WTC11 (cell line): ENCODE data around the gene CCDC93. TPM values are rescaled to one million over a fixed set of nuclear protein-coding genes. Genes with fewer than 3 reads are reported as not detected.

Experiments used
- ATAC-seq: fragments of 200-7000 bp; cut with Tn5 transposase; 2 replicates; pipeline ENCODE4 v1.10.0; 2021; ENCODE audit warnings: mild to moderate bottlenecking, moderate library complexity
- CTCF ChIA-PET: fragments of 300-600 bp; sonication (Branson Sonifier 250); formaldehyde crosslinking; loops from one replicate; lab custom pipeline; 2021; ENCODE audit warnings: antibody characterized with exemption; lab: Charles Lee
- POLR2A ChIA-PET: fragments of 350-600 bp; sonication (Branson Sonifier 250); formaldehyde crosslinking; loops from one replicate; lab custom pipeline; 2021; ENCODE audit warnings: antibody characterized with exemption; lab: Charles Lee
- DNase-seq: peaks from one replicate; pipeline ENCODE4 v3.0.0; 2021; ENCODE audit warnings: low spot score
- H3K27ac Mint-ChIP-seq: 2 replicates; pipeline ENCODE4 v1.8.0; 2021; ENCODE audit warnings: mixed read lengths
- H3K27me3 Mint-ChIP-seq: 2 replicates; pipeline ENCODE4 v1.8.0; 2021; ENCODE audit warnings: low read depth, mild to moderate bottlenecking, moderate library complexity, mixed read lengths
- H3K36me3 Mint-ChIP-seq: 2 replicates; pipeline ENCODE4 v1.8.0; 2021; ENCODE audit warnings: mixed read lengths
- H3K4me1 Mint-ChIP-seq: 2 replicates; pipeline ENCODE4 v1.8.0; 2022; ENCODE audit warnings: mixed read lengths
- H3K4me3 Mint-ChIP-seq: 2 replicates; pipeline ENCODE4 v1.8.0; 2021; ENCODE audit warnings: mild to moderate bottlenecking, moderate library complexity, mixed read lengths
- H3K9me3 Mint-ChIP-seq: 2 replicates; pipeline ENCODE4 v1.8.0; 2021; ENCODE audit warnings: mixed read lengths
- ATF6 ChIP-seq: sonication (generic); formaldehyde crosslinking; IDR thresholded peaks from 2 replicates; pipeline ENCODE4 v1.8.1; 2023; ENCODE audit warnings: mild to moderate bottlenecking, missing genetic modification reagents
- CREB1 ChIP-seq: sonication (generic); formaldehyde crosslinking; IDR thresholded peaks from 2 replicates; pipeline ENCODE4 v1.8.0; 2023; ENCODE audit warnings: mild to moderate bottlenecking, missing genetic modification reagents
- CTCF ChIP-seq: fragments of 200-600 bp; IDR thresholded peaks from 2 replicates; pipeline ENCODE4 v1.8.0; 2022; ENCODE audit warnings: antibody characterized with exemption
- FOXJ3 ChIP-seq: sonication (generic); formaldehyde crosslinking; IDR thresholded peaks from 2 replicates; pipeline ENCODE4 v1.9.0; 2021; ENCODE audit warnings: missing genetic modification reagents, mild to moderate bottlenecking, borderline replicate concordance
- GABPB1 ChIP-seq: sonication (generic); formaldehyde crosslinking; IDR thresholded peaks from 2 replicates; pipeline ENCODE4 v1.8.1; 2023; ENCODE audit warnings: mild to moderate bottlenecking, missing genetic modification reagents
- GRHL2 ChIP-seq: fragments of 250-450 bp; sonication (Bioruptor Pico); IDR thresholded peaks from 2 replicates; pipeline ENCODE4 v1.8.0; 2022; ENCODE audit warnings: mild to moderate bottlenecking, moderate library complexity; ENCODE audit not compliant: insufficient replicate concordance, severe bottlenecking
- IRF1 ChIP-seq: sonication (generic); formaldehyde crosslinking; IDR thresholded peaks from 2 replicates; pipeline ENCODE4 v1.8.0; 2023; ENCODE audit warnings: missing genetic modification reagents
- MLX ChIP-seq: sonication (generic); formaldehyde crosslinking; IDR thresholded peaks from 2 replicates; pipeline ENCODE4 v1.8.1; 2023; ENCODE audit warnings: mild to moderate bottlenecking, missing genetic modification reagents, moderate library complexity
- MXD4 ChIP-seq: fragments of 250-450 bp; sonication (Bioruptor Pico); IDR thresholded peaks from 2 replicates; pipeline ENCODE4 v1.8.0; 2021; ENCODE audit warnings: mild to moderate bottlenecking, moderate library complexity, borderline replicate concordance
- MYBL2 ChIP-seq: sonication (generic); formaldehyde crosslinking; IDR thresholded peaks from 2 replicates; pipeline ENCODE4 v1.8.1; 2023; ENCODE audit warnings: mild to moderate bottlenecking, moderate library complexity, missing genetic modification reagents
- NFATC4 ChIP-seq: fragments of 250-450 bp; sonication (Bioruptor Pico); IDR thresholded peaks from 2 replicates; pipeline ENCODE4 v1.9.0; 2021; ENCODE audit warnings: mild to moderate bottlenecking
- OVOL2 ChIP-seq: fragments of 250-450 bp; sonication (Bioruptor Pico); IDR thresholded peaks from 2 replicates; pipeline ENCODE4 v1.9.0; 2021; ENCODE audit warnings: mild to moderate bottlenecking, borderline replicate concordance
- SP1 ChIP-seq: sonication (generic); formaldehyde crosslinking; conservative IDR thresholded peaks from 2 replicates; pipeline ENCODE4 v1.8.1; 2022; ENCODE audit warnings: missing genetic modification reagents
- TCF7 ChIP-seq: sonication (generic); formaldehyde crosslinking; IDR thresholded peaks from 2 replicates; pipeline ENCODE4 v1.8.0; 2022; ENCODE audit warnings: mild to moderate bottlenecking, low read depth, missing genetic modification reagents, moderate library complexity
- TEAD4 ChIP-seq: sonication (generic); formaldehyde crosslinking; IDR thresholded peaks from 2 replicates; pipeline ENCODE4 v1.8.0; 2022; ENCODE audit warnings: mild to moderate bottlenecking, missing genetic modification reagents
- ZBTB21 ChIP-seq: sonication (generic); formaldehyde crosslinking; IDR thresholded peaks from 2 replicates; pipeline ENCODE4 v1.8.1; 2023; ENCODE audit warnings: mild to moderate bottlenecking, missing genetic modification reagents, borderline replicate concordance
- ZNF232 ChIP-seq: sonication (generic); formaldehyde crosslinking; IDR thresholded peaks from 2 replicates; pipeline ENCODE4 v1.8.0; 2022; ENCODE audit warnings: mild to moderate bottlenecking, missing genetic modification reagents
- ZNF671 ChIP-seq: fragments of 250-450 bp; sonication (Bioruptor Pico); IDR thresholded peaks from 2 replicates; pipeline ENCODE4 v1.8.0; 2021; ENCODE audit warnings: mild to moderate bottlenecking
- total RNA-seq: library from RNA; stranded (reverse); gene quantifications from 3 replicates; pipeline ENCODE4 v1.2.3, GENCODE V29; 2021
- TF ChIP-seq, protein P1 (sequence below): sonication (generic); formaldehyde crosslinking; IDR thresholded peaks from 2 replicates; pipeline ENCODE4 v1.8.1; 2023; ENCODE audit warnings: mild to moderate bottlenecking, missing genetic modification reagents, moderate library complexity
- TF ChIP-seq, protein P2 (sequence below): sonication (generic); formaldehyde crosslinking; IDR thresholded peaks from 2 replicates; pipeline ENCODE4 v1.8.1; 2022; ENCODE audit warnings: low read depth, missing genetic modification reagents, borderline replicate concordance
- TF ChIP-seq, protein P3 (sequence below): fragments of 250-450 bp; sonication (Bioruptor Pico); IDR thresholded peaks from 2 replicates; pipeline ENCODE4 v1.9.0; 2021; ENCODE audit warnings: mild to moderate bottlenecking
- TF ChIP-seq, protein P4 (sequence below): sonication (generic); formaldehyde crosslinking; IDR thresholded peaks from 2 replicates; pipeline ENCODE4 v1.8.0; 2022; ENCODE audit warnings: mild to moderate bottlenecking, missing genetic modification reagents
- TF ChIP-seq, protein P5 (sequence below): sonication (generic); formaldehyde crosslinking; IDR thresholded peaks from 2 replicates; pipeline ENCODE4 v1.8.0; 2023; ENCODE audit warnings: mild to moderate bottlenecking, missing genetic modification reagents
- TF ChIP-seq, protein P6 (sequence below): sonication (generic); formaldehyde crosslinking; conservative IDR thresholded peaks from 2 replicates; pipeline ENCODE4 v1.8.1; 2022; ENCODE audit warnings: mild to moderate bottlenecking, missing genetic modification reagents

Gene CCDC93
- total RNA-seq, 1 experiment from 2014 or later, result 16.9 TPM

- no peaks in the 10 kb centered on the region for H3K9me3 Mint-ChIP-seq
- no peak overlapping the region for H3K27ac Mint-ChIP-seq
- H3K36me3 Mint-ChIP-seq, result peaks cover 47% of the 10 kb centered on the region
- peaks cover 2% of the 10 kb centered on the region; the same call in 1 of the 2 replicates for H3K4me1 Mint-ChIP-seq
- no peaks in the 10 kb centered on the region for H3K27me3 Mint-ChIP-seq
- ChIA-PET CTCF (interaction anchor here (0.6 to 2.6 kb wide), 61 partner anchors 9 to 1615 kb away, joined by 3 to 43 read pairs (median 4); partner anchors contain the start of genes CCDC93 and DDX18), POLR2A (interaction anchor here (0.7 to 1.6 kb wide), 2 partner anchors 11 to 12 kb away, joined by 3 to 4 read pairs; partner anchors contain the start of gene CCDC93)
- DNase-seq (peak; percentile 25), ATAC-seq (peak; percentile 99)
- no peak overlapping the region for H3K4me3 Mint-ChIP-seq
- TF ChIP-seq, protein P1, sequence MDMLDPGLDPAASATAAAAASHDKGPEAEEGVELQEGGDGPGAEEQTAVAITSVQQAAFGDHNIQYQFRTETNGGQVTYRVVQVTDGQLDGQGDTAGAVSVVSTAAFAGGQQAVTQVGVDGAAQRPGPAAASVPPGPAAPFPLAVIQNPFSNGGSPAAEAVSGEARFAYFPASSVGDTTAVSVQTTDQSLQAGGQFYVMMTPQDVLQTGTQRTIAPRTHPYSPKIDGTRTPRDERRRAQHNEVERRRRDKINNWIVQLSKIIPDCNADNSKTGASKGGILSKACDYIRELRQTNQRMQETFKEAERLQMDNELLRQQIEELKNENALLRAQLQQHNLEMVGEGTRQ (CRISPR knock-in tag), result peak; percentile 95
- TF ChIP-seq MYBL2 (CRISPR knock-in tag), result no peak
- TF ChIP-seq, protein P2, sequence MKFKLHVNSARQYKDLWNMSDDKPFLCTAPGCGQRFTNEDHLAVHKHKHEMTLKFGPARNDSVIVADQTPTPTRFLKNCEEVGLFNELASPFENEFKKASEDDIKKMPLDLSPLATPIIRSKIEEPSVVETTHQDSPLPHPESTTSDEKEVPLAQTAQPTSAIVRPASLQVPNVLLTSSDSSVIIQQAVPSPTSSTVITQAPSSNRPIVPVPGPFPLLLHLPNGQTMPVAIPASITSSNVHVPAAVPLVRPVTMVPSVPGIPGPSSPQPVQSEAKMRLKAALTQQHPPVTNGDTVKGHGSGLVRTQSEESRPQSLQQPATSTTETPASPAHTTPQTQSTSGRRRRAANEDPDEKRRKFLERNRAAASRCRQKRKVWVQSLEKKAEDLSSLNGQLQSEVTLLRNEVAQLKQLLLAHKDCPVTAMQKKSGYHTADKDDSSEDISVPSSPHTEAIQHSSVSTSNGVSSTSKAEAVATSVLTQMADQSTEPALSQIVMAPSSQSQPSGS (CRISPR knock-in tag), result no peak
- TF ChIP-seq, protein P3, sequence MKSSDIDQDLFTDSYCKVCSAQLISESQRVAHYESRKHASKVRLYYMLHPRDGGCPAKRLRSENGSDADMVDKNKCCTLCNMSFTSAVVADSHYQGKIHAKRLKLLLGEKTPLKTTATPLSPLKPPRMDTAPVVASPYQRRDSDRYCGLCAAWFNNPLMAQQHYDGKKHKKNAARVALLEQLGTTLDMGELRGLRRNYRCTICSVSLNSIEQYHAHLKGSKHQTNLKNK, result no peak
- no peak for TF ChIP-seq TEAD4 (CRISPR knock-in tag)
- no peak for TF ChIP-seq GABPB1 (CRISPR knock-in tag)
- TF ChIP-seq FOXJ3 (CRISPR knock-in tag), result no peak
- TF ChIP-seq ATF6 (CRISPR knock-in tag), result no peak
- TF ChIP-seq GRHL2, result no peak
- no peak for TF ChIP-seq SP1
- TF ChIP-seq, protein P4, sequence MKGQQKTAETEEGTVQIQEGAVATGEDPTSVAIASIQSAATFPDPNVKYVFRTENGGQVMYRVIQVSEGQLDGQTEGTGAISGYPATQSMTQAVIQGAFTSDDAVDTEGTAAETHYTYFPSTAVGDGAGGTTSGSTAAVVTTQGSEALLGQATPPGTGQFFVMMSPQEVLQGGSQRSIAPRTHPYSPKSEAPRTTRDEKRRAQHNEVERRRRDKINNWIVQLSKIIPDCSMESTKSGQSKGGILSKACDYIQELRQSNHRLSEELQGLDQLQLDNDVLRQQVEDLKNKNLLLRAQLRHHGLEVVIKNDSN (CRISPR knock-in tag), result peak; percentile 95
- no peak for TF ChIP-seq MXD4 (CRISPR knock-in tag)
- peak; percentile 65; the same call in 1 of the 2 replicates for TF ChIP-seq CTCF
- no peak for TF ChIP-seq MLX
- TF ChIP-seq ZBTB21 (CRISPR knock-in tag), result no peak
- TF ChIP-seq ZNF671 (CRISPR knock-in tag), result no peak
Observed at GRCh38 chr2:118003396-118003824, 10.5 kb downstream of the CCDC93 start.

- POLR2A ChIA-PET, result no interaction called here
- ATAC-seq, result no peak
- TF ChIP-seq, protein P5, sequence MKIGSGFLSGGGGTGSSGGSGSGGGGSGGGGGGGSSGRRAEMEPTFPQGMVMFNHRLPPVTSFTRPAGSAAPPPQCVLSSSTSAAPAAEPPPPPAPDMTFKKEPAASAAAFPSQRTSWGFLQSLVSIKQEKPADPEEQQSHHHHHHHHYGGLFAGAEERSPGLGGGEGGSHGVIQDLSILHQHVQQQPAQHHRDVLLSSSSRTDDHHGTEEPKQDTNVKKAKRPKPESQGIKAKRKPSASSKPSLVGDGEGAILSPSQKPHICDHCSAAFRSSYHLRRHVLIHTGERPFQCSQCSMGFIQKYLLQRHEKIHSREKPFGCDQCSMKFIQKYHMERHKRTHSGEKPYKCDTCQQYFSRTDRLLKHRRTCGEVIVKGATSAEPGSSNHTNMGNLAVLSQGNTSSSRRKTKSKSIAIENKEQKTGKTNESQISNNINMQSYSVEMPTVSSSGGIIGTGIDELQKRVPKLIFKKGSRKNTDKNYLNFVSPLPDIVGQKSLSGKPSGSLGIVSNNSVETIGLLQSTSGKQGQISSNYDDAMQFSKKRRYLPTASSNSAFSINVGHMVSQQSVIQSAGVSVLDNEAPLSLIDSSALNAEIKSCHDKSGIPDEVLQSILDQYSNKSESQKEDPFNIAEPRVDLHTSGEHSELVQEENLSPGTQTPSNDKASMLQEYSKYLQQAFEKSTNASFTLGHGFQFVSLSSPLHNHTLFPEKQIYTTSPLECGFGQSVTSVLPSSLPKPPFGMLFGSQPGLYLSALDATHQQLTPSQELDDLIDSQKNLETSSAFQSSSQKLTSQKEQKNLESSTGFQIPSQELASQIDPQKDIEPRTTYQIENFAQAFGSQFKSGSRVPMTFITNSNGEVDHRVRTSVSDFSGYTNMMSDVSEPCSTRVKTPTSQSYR (CRISPR knock-in tag), result no peak
- TF ChIP-seq OVOL2 (CRISPR knock-in tag) (no peak), ZNF232 (CRISPR knock-in tag) (no peak), TCF7 (CRISPR knock-in tag) (no peak), NFATC4 (CRISPR knock-in tag) (no peak), CREB1 (no peak), IRF1 (CRISPR knock-in tag) (no peak)
- TF ChIP-seq, protein P6, sequence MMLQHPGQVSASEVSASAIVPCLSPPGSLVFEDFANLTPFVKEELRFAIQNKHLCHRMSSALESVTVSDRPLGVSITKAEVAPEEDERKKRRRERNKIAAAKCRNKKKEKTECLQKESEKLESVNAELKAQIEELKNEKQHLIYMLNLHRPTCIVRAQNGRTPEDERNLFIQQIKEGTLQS (CRISPR knock-in tag), result no peak
Observed at GRCh38 chr2:118000041-118000440, 13.8 kb downstream of the CCDC93 start.

More at GRCh38 chr2:118000041-118000440, 13.8 kb downstream of the CCDC93 start:
- Mint-ChIP-seq H3K36me3 (peaks cover 37% of the 10 kb centered on the region), H3K9me3 (no peaks in the 10 kb centered on the region), H3K4me1 (peaks cover 2% of the 10 kb centered on the region; the same call in 1 of the 2 replicates), H3K4me3 (no peak overlapping the region), H3K27ac (no peak overlapping the region), H3K27me3 (no peaks in the 10 kb centered on the region)
- DNase-seq, result no peak
- CTCF ChIA-PET, result no interaction called here
